Neutrophil (primary cell): ENCODE data around the gene CREB5.

ENCODE experiments used
- H3K27ac ChIP-seq: fragments of 200-600 bp; sonication (generic); 2 replicates; pipeline ENCODE4 v1.5.1; 2016; ENCODE audit warnings: mild to moderate bottlenecking, moderate library complexity
- H3K27me3 ChIP-seq: fragments of 200-600 bp; sonication (generic); 2 replicates; pipeline ENCODE4 v1.6.0; 2016; ENCODE audit warnings: mild to moderate bottlenecking
- H3K36me3 ChIP-seq: fragments of 200-600 bp; sonication (generic); 2 replicates; pipeline ENCODE4 v1.5.1; 2017
- H3K4me1 ChIP-seq, 2 experiments: fragments of 200-600 bp in 1 of 2; sonication (generic) in 1 of 2; 1 replicate in 1 of 2; 2 replicates in 1 of 2; pipeline versions ENCODE4 v1.5.1 to v1.6.1; 2013 to 2016; ENCODE audit warnings: low read depth in 1 of 2, low read length in 1 of 2, mild to moderate bottlenecking in 1 of 2, moderate library complexity in 1 of 2; ENCODE audit not compliant: control insufficient read depth in 1 of 2, insufficient read depth in 1 of 2
- H3K4me3 ChIP-seq, 2 experiments: fragments of 200-600 bp in 1 of 2; sonication (generic) in 1 of 2; 1 replicate in 1 of 2; 2 replicates in 1 of 2; pipeline ENCODE4 v1.5.1; 2013 to 2016; ENCODE audit warnings: low read depth in 1 of 2, low read length in 1 of 2, mild to moderate bottlenecking in 1 of 2, moderate library complexity in 1 of 2
- H3K9me3 ChIP-seq: fragments of 200-600 bp; sonication (generic); 2 replicates; pipeline ENCODE4 v1.5.1; 2016
- CTCF ChIP-seq: fragments of 200-600 bp; sonication (generic); IDR thresholded peaks from 2 replicates; pipeline ENCODE4 v1.5.1; 2016; ENCODE audit warnings: antibody characterized with exemption

Gene CREB5

GRCh38 chr7:28649811-28650210 is 237.5 kb downstream of the CREB5 start:
- no peak for TF ChIP-seq CTCF
- H3K4me3 ChIP-seq: no peak overlapping the region
- H3K36me3 ChIP-seq: no peaks in the 10 kb centered on the region

GRCh38 chr7:28654110-28654509 is 241.8 kb downstream of the CREB5 start:
- H3K27ac ChIP-seq: no peak overlapping the region
- H3K9me3 ChIP-seq: no peaks in the 10 kb centered on the region
- H3K4me1 ChIP-seq: no peaks in the 10 kb centered on the region
- H3K36me3 ChIP-seq: no peaks in the 10 kb centered on the region
- H3K4me3 ChIP-seq: no peak overlapping the region
- H3K27me3 ChIP-seq: no peaks in the 10 kb centered on the region
- TF ChIP-seq CTCF: no peak

More at GRCh38 chr7:28649811-28650210, 237.5 kb downstream of the CREB5 start:
- Histone ChIP-seq H3K9me3 (no peaks in the 10 kb centered on the region), H3K27me3 (no peaks in the 10 kb centered on the region), H3K4me1 (no peaks in the 10 kb centered on the region), H3K27ac (no peak overlapping the region)

GRCh38 chr7:28656529-28656928 is 244.2 kb downstream of the CREB5 start:
- H3K36me3 ChIP-seq: no peaks in the 10 kb centered on the region
- no peaks in the 10 kb centered on the region for H3K27me3 ChIP-seq
- TF ChIP-seq CTCF: no peak
- no peaks in the 10 kb centered on the region for H3K4me1 ChIP-seq
- H3K27ac ChIP-seq: no peak overlapping the region
- no peaks in the 10 kb centered on the region for H3K9me3 ChIP-seq
- H3K4me3 ChIP-seq: no peak overlapping the region

GRCh38 chr7:28658381-28658780 is 246.1 kb downstream of the CREB5 start:
- Histone ChIP-seq H3K4me1 (no peaks in the 10 kb centered on the region), H3K27me3 (peaks cover 7% of the 10 kb centered on the region), H3K36me3 (no peaks in the 10 kb centered on the region), H3K4me3 (no peak overlapping the region), H3K9me3 (no peaks in the 10 kb centered on the region), H3K27ac (no peak overlapping the region)
- TF ChIP-seq CTCF: no peak

GRCh38 chr7:28660132-28660531 is 247.8 kb downstream of the CREB5 start:
- Histone ChIP-seq H3K9me3 (no peaks in the 10 kb centered on the region), H3K27ac (no peak overlapping the region), H3K36me3 (no peaks in the 10 kb centered on the region), H3K4me3 (no peak overlapping the region), H3K4me1 (no peaks in the 10 kb centered on the region), H3K27me3 (peaks cover 7% of the 10 kb centered on the region)
- TF ChIP-seq CTCF: no peak
